H1 (cell line): Measurements from ENCODE around the gene IBSP. TPM values are rescaled to one million over a fixed set of nuclear protein-coding genes. Genes with fewer than 3 reads are reported as not detected.

Source experiments
- EP300 ChIP-seq, 2 experiments: IDR thresholded peaks; 1 replicate in 1 of 2; 2 replicates in 1 of 2; pipeline ENCODE4 v1.6.1; 2011 to 2012; ENCODE audit warnings: low read depth in 2 of 2, low read length in 2 of 2, mild to moderate bottlenecking in 2 of 2, borderline replicate concordance in 1 of 2, inconsistent platforms in 1 of 2, moderate library complexity in 1 of 2
- polyA plus RNA-seq, 7 experiments: library from polyadenylated mRNA; depleted of rRNA in 3 of 7; stranded (reverse) in 5 of 7; unstranded in 2 of 7; fragments of >200 nt in 5 of 7; fragments of 200-250 nt in 2 of 7; gene quantifications; 1 replicate in 5 of 7; 2 replicates in 1 of 7; 4 replicates in 1 of 7; pipeline versions ENCODE4 v1.2.1 to v1.2.3, GENCODE V29; 2011 to 2013; ENCODE audit warnings: missing spikeins in 2 of 7, mixed read lengths in 2 of 7
- total RNA-seq: library from RNA; stranded (reverse); fragmentation: NEBNext Ultra II Directional; extraction: Animal tissue kit (Norgen Biotek cat#: 25700); gene quantifications from 2 replicates; pipeline ENCODE4 v1.2.1, GENCODE V29; 2021

IBSP gene
- total and polyA plus RNA-seq, 2 of the 8 experiments (the other 6 are each of a cell fraction or from before 2014, with no cell fraction given), result not detected

DNA sequence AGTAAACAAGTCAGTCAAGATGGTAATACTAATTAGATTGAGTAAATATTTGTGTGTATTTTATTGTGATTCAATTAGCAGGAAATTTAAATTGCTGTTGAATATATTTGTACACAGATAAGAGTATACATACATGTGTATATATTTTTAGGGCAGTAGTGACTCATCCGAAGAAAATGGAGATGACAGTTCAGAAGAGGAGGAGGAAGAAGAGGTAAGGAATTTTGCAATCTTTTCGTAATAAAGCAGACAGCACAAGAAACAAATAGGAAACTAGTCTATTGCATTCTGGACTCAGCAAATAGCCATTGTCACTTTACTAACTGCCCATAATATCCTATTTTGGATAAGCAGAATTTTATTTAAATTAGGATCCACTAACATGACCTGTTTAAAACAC, 6.6 kb downstream of the IBSP start (continued):
- TF ChIP-seq EP300 (IDR thresholded peaks at IDR 0.05; ENCODE audit: borderline replicate concordance in 1 of 2, low read depth in 2 of 2, low read length in 2 of 2), result no peak
